Keratinocyte (primary cell): Measurements from ENCODE around the gene NRROS.

Experiments used
- EZH2 ChIP-seq: IDR thresholded peaks from one replicate; pipeline ENCODE4 v1.6.1; 2012; ENCODE audit warnings: inconsistent platforms, mild to moderate bottlenecking, low read length, moderate library complexity
- TF ChIP-seq, protein P1 (sequence below), 3 experiments: IDR thresholded peaks in 1 of 3; conservative IDR thresholded peaks in 1 of 3; optimal IDR thresholded peaks in 1 of 3; 2 replicates in 2 of 3; 3 replicates in 1 of 3; pipeline versions ENCODE3 to v1.5.1; 2011; ENCODE audit warnings: low read length in 3 of 3, mild to moderate bottlenecking in 3 of 3, moderate library complexity in 2 of 3, control low read depth in 1 of 3, inconsistent platforms in 1 of 3; ENCODE audit not compliant: insufficient read depth in 2 of 3; ENCODE audit errors: extremely low read depth in 1 of 3

DNA sequence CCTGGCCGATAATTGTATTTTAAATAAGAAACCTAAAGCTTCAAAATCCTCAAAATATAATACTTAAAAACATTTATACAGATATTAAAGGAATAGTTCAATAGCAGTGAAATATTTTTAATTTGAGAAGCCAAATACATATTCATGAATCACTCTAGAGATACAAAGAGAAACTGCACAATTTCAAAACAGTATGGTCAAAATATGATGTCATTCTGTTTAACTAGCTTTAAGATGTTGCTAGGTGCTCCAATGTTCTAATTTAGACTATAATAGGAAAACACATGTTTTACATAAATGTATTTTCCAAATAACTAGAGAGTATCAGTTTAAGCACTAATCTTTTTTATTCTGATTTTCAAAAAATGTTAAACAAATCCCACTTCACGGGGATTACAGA lies 10.3 kb upstream of the NRROS start:
- TF ChIP-seq, protein P1, sequence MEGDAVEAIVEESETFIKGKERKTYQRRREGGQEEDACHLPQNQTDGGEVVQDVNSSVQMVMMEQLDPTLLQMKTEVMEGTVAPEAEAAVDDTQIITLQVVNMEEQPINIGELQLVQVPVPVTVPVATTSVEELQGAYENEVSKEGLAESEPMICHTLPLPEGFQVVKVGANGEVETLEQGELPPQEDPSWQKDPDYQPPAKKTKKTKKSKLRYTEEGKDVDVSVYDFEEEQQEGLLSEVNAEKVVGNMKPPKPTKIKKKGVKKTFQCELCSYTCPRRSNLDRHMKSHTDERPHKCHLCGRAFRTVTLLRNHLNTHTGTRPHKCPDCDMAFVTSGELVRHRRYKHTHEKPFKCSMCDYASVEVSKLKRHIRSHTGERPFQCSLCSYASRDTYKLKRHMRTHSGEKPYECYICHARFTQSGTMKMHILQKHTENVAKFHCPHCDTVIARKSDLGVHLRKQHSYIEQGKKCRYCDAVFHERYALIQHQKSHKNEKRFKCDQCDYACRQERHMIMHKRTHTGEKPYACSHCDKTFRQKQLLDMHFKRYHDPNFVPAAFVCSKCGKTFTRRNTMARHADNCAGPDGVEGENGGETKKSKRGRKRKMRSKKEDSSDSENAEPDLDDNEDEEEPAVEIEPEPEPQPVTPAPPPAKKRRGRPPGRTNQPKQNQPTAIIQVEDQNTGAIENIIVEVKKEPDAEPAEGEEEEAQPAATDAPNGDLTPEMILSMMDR (optimal IDR thresholded peaks at IDR 0.05 in 1 of 3, IDR thresholded peaks at IDR 0.05 in 1 of 3, conservative IDR thresholded peaks at IDR 0.05 in 1 of 3; ENCODE audit: extremely low read depth in 1 of 3, insufficient read depth in 2 of 3, low read length in 3 of 3), result no peak
- no peak for TF ChIP-seq EZH2
